NCI-H1092 (cell line): ENCODE data around the gene ZNF112.

ENCODE experiments used
- DNase-seq: peaks from one replicate; lab custom pipeline; 2025; lab: John Stamatoyannopoulos, UW

The ZNF112 gene

GRCh38 chr19:44282846-44283245 is 73.6 kb downstream of the ZNF112 start:
- DNase-seq, result no peak

- DNase-seq, result no peak
Measured at GRCh38 chr19:44280916-44281315, 75.6 kb downstream of the ZNF112 start.

- DNase-seq, result no peak
Measured at GRCh38 chr19:44278181-44278690, 78.2 kb downstream of the ZNF112 start.

- no peak for DNase-seq
Measured at GRCh38 chr19:44277331-44277730, 79.1 kb downstream of the ZNF112 start.
